Peyer's patch (tissue), 4 donors: ENCODE results near the gene LOXL3.

Experiments used
- POLR2A ChIP-seq, 2 donors: fragments of 450-650 bp; IDR thresholded peaks; one replicate each; pipeline ENCODE4 v1.5.1; 2017; ENCODE audit warnings: antibody characterized with exemption in 2 of 2, mild to moderate bottlenecking in 2 of 2, moderate library complexity in 2 of 2
- TF ChIP-seq, protein P1 (sequence below), 6 experiments: fragments of 450-650 bp in 4 of 6; fragments of 200-600 bp in 2 of 6; sonication (generic) in 1 of 6; IDR thresholded peaks; one replicate each; pipeline ENCODE4 v1.5.1; 2017 to 2019; ENCODE audit warnings: antibody characterized with exemption in 6 of 6, mild to moderate bottlenecking in 3 of 6, moderate library complexity in 1 of 6

DNA sequence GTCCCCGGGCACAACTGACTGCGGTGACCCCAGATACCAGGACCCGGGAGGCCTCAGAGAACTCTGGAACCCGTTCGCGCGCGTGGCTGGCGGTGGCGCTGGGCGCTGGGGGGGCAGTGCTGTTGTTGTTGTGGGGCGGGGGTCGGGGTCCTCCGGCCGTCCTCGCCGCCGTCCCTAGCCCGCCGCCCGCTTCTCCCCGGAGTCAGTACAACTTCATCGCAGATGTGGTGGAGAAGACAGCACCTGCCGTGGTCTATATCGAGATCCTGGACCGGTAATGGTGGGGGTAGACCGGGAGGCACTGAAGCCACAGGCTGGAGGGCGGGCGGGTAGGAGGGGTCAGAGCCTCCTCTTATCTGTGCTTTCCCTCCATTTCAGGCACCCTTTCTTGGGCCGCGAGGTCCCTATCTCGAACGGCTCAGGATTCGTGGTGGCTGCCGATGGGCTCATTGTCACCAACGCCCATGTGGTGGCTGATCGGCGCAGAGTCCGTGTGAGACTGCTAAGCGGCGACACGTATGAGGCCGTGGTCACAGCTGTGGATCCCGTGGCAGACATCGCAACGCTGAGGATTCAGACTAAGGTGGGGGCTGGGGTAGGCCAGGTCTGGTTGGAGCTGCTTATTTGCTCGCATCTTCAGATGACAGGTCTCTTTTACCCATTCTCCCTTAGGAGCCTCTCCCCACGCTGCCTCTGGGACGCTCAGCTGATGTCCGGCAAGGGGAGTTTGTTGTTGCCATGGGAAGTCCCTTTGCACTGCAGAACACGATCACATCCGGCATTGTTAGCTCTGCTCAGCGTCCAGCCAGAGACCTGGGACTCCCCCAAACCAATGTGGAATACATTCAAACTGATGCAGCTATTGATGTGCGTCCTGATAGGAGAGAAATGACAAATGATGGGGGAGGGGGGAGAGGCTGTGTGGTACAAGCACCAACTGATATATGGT lies 23.2 kb downstream of the LOXL3 start:
- TF ChIP-seq POLR2A (IDR thresholded peaks at IDR 0.05), result no peak
- TF ChIP-seq, protein P1, sequence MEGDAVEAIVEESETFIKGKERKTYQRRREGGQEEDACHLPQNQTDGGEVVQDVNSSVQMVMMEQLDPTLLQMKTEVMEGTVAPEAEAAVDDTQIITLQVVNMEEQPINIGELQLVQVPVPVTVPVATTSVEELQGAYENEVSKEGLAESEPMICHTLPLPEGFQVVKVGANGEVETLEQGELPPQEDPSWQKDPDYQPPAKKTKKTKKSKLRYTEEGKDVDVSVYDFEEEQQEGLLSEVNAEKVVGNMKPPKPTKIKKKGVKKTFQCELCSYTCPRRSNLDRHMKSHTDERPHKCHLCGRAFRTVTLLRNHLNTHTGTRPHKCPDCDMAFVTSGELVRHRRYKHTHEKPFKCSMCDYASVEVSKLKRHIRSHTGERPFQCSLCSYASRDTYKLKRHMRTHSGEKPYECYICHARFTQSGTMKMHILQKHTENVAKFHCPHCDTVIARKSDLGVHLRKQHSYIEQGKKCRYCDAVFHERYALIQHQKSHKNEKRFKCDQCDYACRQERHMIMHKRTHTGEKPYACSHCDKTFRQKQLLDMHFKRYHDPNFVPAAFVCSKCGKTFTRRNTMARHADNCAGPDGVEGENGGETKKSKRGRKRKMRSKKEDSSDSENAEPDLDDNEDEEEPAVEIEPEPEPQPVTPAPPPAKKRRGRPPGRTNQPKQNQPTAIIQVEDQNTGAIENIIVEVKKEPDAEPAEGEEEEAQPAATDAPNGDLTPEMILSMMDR (IDR thresholded peaks at IDR 0.05), result no peak
